ENCODE data around the gene SPOCK1.

SPOCK1 gene

DNA sequence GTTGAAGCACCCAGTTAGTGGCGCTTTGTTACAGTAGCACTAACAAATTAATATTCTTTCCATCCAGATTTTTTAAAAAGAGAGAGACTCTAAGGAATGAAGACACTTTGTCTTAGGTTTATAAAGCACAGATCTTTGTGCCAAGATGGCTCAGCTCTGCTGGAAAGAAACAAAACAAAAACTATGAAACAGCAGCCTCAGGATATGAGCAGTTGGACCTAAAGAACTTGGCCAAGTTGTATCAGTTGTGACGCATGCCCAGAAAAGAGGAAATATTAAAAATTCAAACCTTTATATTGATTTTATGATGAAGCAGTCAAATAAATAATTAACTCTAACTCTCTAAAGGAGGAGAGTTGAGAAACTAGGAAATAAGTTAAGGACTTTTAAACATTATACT is 427.2 kb downstream of the SPOCK1 start:
- Mint-ChIP-seq H3K27me3 (ENCODE audit: low read depth, poor library complexity) (no peaks in the 10 kb centered on the region), H3K27ac (no peak overlapping the region), H3K36me3 (ENCODE audit: low read depth) (no peaks in the 10 kb centered on the region), H3K4me1 (peaks cover 46% of the 10 kb centered on the region), H3K9me3 (no peaks in the 10 kb centered on the region), H3K4me3 (no peak overlapping the region)
- TF ChIP-seq, protein P1, sequence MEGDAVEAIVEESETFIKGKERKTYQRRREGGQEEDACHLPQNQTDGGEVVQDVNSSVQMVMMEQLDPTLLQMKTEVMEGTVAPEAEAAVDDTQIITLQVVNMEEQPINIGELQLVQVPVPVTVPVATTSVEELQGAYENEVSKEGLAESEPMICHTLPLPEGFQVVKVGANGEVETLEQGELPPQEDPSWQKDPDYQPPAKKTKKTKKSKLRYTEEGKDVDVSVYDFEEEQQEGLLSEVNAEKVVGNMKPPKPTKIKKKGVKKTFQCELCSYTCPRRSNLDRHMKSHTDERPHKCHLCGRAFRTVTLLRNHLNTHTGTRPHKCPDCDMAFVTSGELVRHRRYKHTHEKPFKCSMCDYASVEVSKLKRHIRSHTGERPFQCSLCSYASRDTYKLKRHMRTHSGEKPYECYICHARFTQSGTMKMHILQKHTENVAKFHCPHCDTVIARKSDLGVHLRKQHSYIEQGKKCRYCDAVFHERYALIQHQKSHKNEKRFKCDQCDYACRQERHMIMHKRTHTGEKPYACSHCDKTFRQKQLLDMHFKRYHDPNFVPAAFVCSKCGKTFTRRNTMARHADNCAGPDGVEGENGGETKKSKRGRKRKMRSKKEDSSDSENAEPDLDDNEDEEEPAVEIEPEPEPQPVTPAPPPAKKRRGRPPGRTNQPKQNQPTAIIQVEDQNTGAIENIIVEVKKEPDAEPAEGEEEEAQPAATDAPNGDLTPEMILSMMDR (IDR thresholded peaks at IDR 0.05) = no peak
- no peak for DNase-seq

DNA sequence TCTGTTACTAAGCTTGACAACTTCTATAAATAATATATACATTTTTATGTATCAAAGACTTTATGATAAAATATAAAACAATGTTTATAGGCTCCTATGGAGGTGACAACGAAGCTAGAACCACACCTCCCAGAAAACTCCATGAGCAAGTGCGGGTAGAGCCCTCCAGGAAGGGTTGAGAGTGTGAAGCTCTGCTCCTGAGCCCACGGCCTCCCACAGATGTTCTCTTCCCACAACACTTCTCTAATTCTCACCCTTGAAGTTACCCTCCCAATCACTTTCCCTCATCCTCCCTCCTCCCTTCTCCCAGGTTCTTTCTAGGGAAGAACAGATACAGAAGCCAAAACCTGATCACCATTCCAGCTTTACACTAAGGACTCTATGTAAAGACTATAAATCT is 427.6 kb downstream of the SPOCK1 start:
- H3K27ac Mint-ChIP-seq = no peak overlapping the region
- no peak for DNase-seq
- TF ChIP-seq, protein P1 (IDR thresholded peaks at IDR 0.05) = no peak

DNA sequence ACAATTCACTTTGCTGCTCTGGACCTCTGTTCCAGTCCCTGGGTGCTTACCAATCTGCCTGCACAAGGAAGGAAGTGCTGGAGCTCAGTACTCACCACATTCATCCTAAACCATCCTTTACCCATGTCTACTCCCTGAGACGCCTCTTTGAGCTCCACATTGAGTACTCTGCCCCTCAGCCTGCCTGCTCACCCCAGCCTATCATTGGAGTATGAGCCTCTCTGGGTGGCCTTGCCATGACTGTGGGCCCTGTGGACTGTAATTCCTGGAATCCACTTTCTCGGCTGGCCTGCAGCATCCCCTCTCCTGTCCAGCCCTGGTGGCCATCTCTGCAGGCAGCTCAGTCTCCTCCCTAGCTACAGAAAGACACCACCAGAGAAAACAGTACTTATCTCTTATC is 428.6 kb downstream of the SPOCK1 start:
- H3K4me3 Mint-ChIP-seq = no peak overlapping the region

More for the DNA sequence above, 427.6 kb downstream of the SPOCK1 start:
- no peaks in the 10 kb centered on the region for H3K27me3 Mint-ChIP-seq (ENCODE audit: low read depth, poor library complexity)
- no peaks in the 10 kb centered on the region for H3K36me3 Mint-ChIP-seq (ENCODE audit: low read depth)
- peaks cover 49% of the 10 kb centered on the region for H3K4me1 Mint-ChIP-seq
- H3K4me3 Mint-ChIP-seq = no peak overlapping the region
- H3K9me3 Mint-ChIP-seq = no peaks in the 10 kb centered on the region

DNA sequence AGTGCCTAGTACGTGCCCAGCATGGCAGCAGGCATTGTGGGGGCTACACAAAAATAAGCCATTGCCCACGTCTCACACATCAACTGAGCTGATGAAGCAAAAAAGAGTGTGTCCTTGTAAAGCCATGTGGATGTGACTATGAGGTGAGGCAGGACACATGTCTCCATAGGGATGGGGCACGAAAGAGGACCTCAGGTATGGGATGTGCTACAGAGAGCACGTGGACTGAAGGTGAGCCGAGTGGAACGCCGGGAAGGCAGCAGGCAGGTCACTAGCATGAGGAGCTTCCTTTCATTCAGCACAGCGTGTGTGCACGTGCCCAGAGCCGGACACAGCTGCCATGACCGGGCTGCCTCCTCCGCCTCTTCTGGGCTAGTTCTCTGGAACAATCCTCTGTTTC is 429.8 kb downstream of the SPOCK1 start:
- Mint-ChIP-seq H3K4me1 (peaks cover 46% of the 10 kb centered on the region), H3K27me3 (ENCODE audit: low read depth, poor library complexity) (no peaks in the 10 kb centered on the region), H3K9me3 (no peaks in the 10 kb centered on the region), H3K4me3 (no peak overlapping the region), H3K27ac (no peak overlapping the region), H3K36me3 (ENCODE audit: low read depth) (no peaks in the 10 kb centered on the region)
- no peak for DNase-seq
- TF ChIP-seq, protein P1 (IDR thresholded peaks at IDR 0.05) = no peak

More for the DNA sequence above, 428.6 kb downstream of the SPOCK1 start:
- H3K9me3 Mint-ChIP-seq = no peaks in the 10 kb centered on the region
- H3K27me3 Mint-ChIP-seq (ENCODE audit: low read depth, poor library complexity) = no peaks in the 10 kb centered on the region
- TF ChIP-seq, protein P1 (IDR thresholded peaks at IDR 0.05) = no peak
- no peak overlapping the region for H3K27ac Mint-ChIP-seq
- no peak for DNase-seq
- H3K4me1 Mint-ChIP-seq = peaks cover 45% of the 10 kb centered on the region
- no peaks in the 10 kb centered on the region for H3K36me3 Mint-ChIP-seq (ENCODE audit: low read depth)

DNA sequence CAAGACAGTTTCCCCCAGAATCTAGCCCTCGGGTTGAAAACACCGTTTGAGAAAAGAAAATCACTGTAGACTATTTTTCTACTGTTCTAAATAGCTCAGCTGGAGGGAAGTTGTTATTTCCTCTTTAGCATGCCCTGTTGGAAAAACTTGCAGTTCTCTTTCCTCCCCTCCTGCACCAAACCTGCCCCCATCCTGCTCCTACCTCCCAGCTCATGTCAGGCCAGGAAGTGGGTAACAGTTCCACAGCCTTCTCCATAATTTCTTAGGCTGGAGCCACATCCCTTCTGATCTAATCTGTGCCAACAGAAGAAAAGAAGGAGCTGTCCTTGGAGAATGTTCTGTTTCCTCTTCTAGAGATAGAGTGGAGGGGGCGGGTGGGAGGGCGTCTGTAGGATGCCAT is 437.7 kb downstream of the SPOCK1 start:
- no peaks in the 10 kb centered on the region for H3K36me3 Mint-ChIP-seq (ENCODE audit: low read depth)
- no peak for DNase-seq
- peak overlapping the region; percentile 70 for H3K27ac Mint-ChIP-seq
- no peak overlapping the region for H3K4me3 Mint-ChIP-seq
- H3K4me1 Mint-ChIP-seq = peaks cover 13% of the 10 kb centered on the region
- H3K9me3 Mint-ChIP-seq = peaks cover 3% of the 10 kb centered on the region
- TF ChIP-seq, protein P1 (IDR thresholded peaks at IDR 0.05) = no peak
- no peaks in the 10 kb centered on the region for H3K27me3 Mint-ChIP-seq (ENCODE audit: low read depth, poor library complexity)

DNA sequence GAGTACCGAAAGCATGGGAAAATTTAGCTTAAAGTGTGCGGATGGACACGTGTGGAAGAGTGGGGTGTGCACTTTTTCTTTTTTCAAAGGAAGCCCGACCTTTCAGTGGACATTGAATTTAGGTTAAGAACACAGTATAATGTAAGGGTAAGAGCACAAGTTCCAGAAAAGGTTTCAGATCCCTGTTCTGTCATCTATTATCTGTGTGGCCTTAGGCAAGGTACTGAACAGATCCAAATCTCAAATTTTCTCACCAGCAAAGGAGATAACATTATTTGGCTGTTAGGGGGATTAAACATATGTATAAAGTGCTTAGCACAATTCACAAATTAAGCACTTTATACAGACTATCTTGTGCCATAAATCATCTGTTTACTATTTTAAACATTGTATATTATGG is 441.0 kb downstream of the SPOCK1 start:
- Mint-ChIP-seq H3K27ac (no peak overlapping the region), H3K9me3 (peaks cover 3% of the 10 kb centered on the region), H3K36me3 (ENCODE audit: low read depth) (no peaks in the 10 kb centered on the region), H3K27me3 (ENCODE audit: low read depth, poor library complexity) (peaks cover 6% of the 10 kb centered on the region), H3K4me3 (no peak overlapping the region), H3K4me1 (no peaks in the 10 kb centered on the region)
- DNase-seq = no peak
- TF ChIP-seq, protein P1 (IDR thresholded peaks at IDR 0.05) = no peak

Measured in nephron progenitor cell (in vitro differentiated cells).